D721Med (cell line): ENCODE results near the gene CRK.
"Not testable (repeated sequence)": the region's sequence is repeated elsewhere in the genome, so short reads cannot be mapped to it uniquely, and the experiment has no call there.

Experiments
- DNase-seq: peaks from one replicate; pipeline ENCODE4 v3.0.0; 2011; ENCODE audit warnings: low spot score; ENCODE audit not compliant: insufficient read length
- FAIRE-seq: peaks from 2 replicates; lab custom pipeline; 2011; peaks lifted over from hg19 to GRCh38; lab: Jason Lieb, UNC
- CTCF ChIP-seq: IDR thresholded peaks from 2 replicates; pipeline ENCODE4 v1.5.1; 2012; ENCODE audit warnings: mild to moderate bottlenecking, control low read depth; ENCODE audit not compliant: insufficient read depth; ENCODE audit errors: missing control alignments

CRK gene

GRCh38 chr17:1390432-1391367 lies 65.3 kb downstream of the CRK start:
- no peak for DNase-seq
- TF ChIP-seq CTCF: no peak
- no peak for FAIRE-seq

- FAIRE-seq, DNase-seq: not testable (repeated sequence)
Observed at GRCh38 chr17:1387490-1388227, 68.4 kb downstream of the CRK start.

- not testable (repeated sequence) for FAIRE-seq, DNase-seq
Observed at GRCh38 chr17:1386675-1387190, 69.3 kb downstream of the CRK start.

GRCh38 chr17:1386265-1386664 lies 69.8 kb downstream of the CRK start:
- no peak for FAIRE-seq
- no peak for DNase-seq
- TF ChIP-seq CTCF: no peak

- DNase-seq: no peak
- no peak for TF ChIP-seq CTCF
- FAIRE-seq: no peak
Observed at GRCh38 chr17:1385861-1386260, 70.2 kb downstream of the CRK start.

GRCh38 chr17:1384905-1385435 lies 71.1 kb downstream of the CRK start:
- TF ChIP-seq CTCF: no peak
- no peak for FAIRE-seq
- no peak for DNase-seq

- no peak for DNase-seq
- TF ChIP-seq CTCF: no peak
- FAIRE-seq: no peak
Observed at GRCh38 chr17:1379930-1380313, 76.1 kb downstream of the CRK start.
